HepG2 (cell line): ENCODE results near the gene SNPH. TPM values are rescaled to one million over a fixed set of nuclear protein-coding genes. Genes with fewer than 3 reads are reported as not detected.
A peak's percentile ranks its signal among the peaks of the same experiment; 100 is the strongest.

ENCODE experiments used
- CC2D1A ChIP-seq: sonication (generic); formaldehyde crosslinking; IDR thresholded peaks from 2 replicates; pipeline ENCODE4 v1.8.1; 2023; ENCODE audit warnings: mild to moderate bottlenecking, missing genetic modification reagents
- CHCHD3 ChIP-seq: sonication (generic); formaldehyde crosslinking; IDR thresholded peaks from 2 replicates; pipeline ENCODE4 v1.8.0; 2022; ENCODE audit warnings: mild to moderate bottlenecking, missing genetic modification reagents, moderate library complexity
- EZH2 ChIP-seq: conservative IDR thresholded peaks from 2 replicates; pipeline ENCODE4 v1.6.1; 2012; ENCODE audit warnings: mild to moderate bottlenecking, low read depth, low read length, moderate library complexity
- FOXA3 ChIP-seq: IDR thresholded peaks from 2 replicates; pipeline ENCODE4 v1.6.1; 2016; ENCODE audit warnings: missing genetic modification reagents, missing compliant biosample characterization
- GABPB1 ChIP-seq: IDR thresholded peaks from 2 replicates; pipeline ENCODE4 v1.6.1; 2016; ENCODE audit warnings: mild to moderate bottlenecking, missing genetic modification reagents, moderate library complexity, missing compliant biosample characterization
- GATAD1 ChIP-seq: IDR thresholded peaks from 2 replicates; pipeline ENCODE4 v1.6.1; 2016; ENCODE audit warnings: missing genetic modification reagents, missing compliant biosample characterization
- HNF4G ChIP-seq, 2 experiments: sonication (generic) in 1 of 2; formaldehyde crosslinking in 1 of 2; IDR thresholded peaks; 2 replicates each; pipeline versions ENCODE4 v1.4.0 to v1.6.1; 2011 to 2020; ENCODE audit warnings: borderline replicate concordance in 2 of 2, low read depth in 2 of 2, mild to moderate bottlenecking in 2 of 2, low read length in 1 of 2, missing genetic modification reagents in 1 of 2, moderate library complexity in 1 of 2
- KAT7 ChIP-seq: IDR thresholded peaks from 2 replicates; pipeline ENCODE4 v1.6.1; 2018; ENCODE audit warnings: borderline replicate concordance, missing compliant biosample characterization
- KDM5B ChIP-seq: sonication (generic); formaldehyde crosslinking; IDR thresholded peaks from 2 replicates; pipeline ENCODE4 v1.4.0; 2020; ENCODE audit warnings: missing genetic modification reagents, mild to moderate bottlenecking, borderline replicate concordance
- KMT2A ChIP-seq: sonication (generic); formaldehyde crosslinking; IDR thresholded peaks from 2 replicates; pipeline ENCODE4 v1.4.0; 2020; ENCODE audit warnings: missing genetic modification reagents
- MAFK ChIP-seq, 2 experiments: IDR thresholded peaks in 1 of 2; conservative IDR thresholded peaks in 1 of 2; 2 replicates each; pipeline ENCODE4 v1.6.1; 2011; ENCODE audit warnings: improper control_type of control experiment in 2 of 2, low read length in 2 of 2
- NR3C1 ChIP-seq: sonication (generic); formaldehyde crosslinking; IDR thresholded peaks from 2 replicates; pipeline ENCODE4 v1.4.0; 2020; ENCODE audit warnings: missing genetic modification reagents
- SMAD3 ChIP-seq: sonication (generic); formaldehyde crosslinking; IDR thresholded peaks from 2 replicates; pipeline ENCODE4 v1.4.0; 2020; ENCODE audit warnings: missing genetic modification reagents
- SOX6 ChIP-seq, 2 experiments: fragments of 450-650 bp in 1 of 2; sonication (generic) in 1 of 2; formaldehyde crosslinking in 1 of 2; IDR thresholded peaks; 2 replicates each; pipeline versions ENCODE4 v1.4.0 to v1.6.1; 2017 to 2020; ENCODE audit warnings: antibody characterized with exemption in 1 of 2, mild to moderate bottlenecking in 1 of 2, missing genetic modification reagents in 1 of 2
- ZFP62 ChIP-seq: sonication (generic); formaldehyde crosslinking; IDR thresholded peaks from 2 replicates; pipeline ENCODE4 v1.4.0; 2020; ENCODE audit warnings: missing genetic modification reagents
- ZMAT5 ChIP-seq: sonication (generic); formaldehyde crosslinking; IDR thresholded peaks from 2 replicates; pipeline ENCODE4 v1.5.0; 2020; ENCODE audit warnings: mild to moderate bottlenecking, low read depth, missing genetic modification reagents, borderline replicate concordance
- ZNF44 ChIP-seq: sonication (generic); formaldehyde crosslinking; IDR thresholded peaks from 2 replicates; pipeline ENCODE4 v1.5.1; 2020; ENCODE audit warnings: mild to moderate bottlenecking, missing genetic modification reagents
- ZNF558 ChIP-seq: sonication (generic); formaldehyde crosslinking; IDR thresholded peaks from 2 replicates; pipeline ENCODE4 v1.9.0; 2022; ENCODE audit warnings: mild to moderate bottlenecking, missing genetic modification reagents, borderline replicate concordance
- ZNF570 ChIP-seq: sonication (generic); formaldehyde crosslinking; IDR thresholded peaks from 2 replicates; pipeline ENCODE4 v1.4.0; 2020; ENCODE audit warnings: mild to moderate bottlenecking, missing genetic modification reagents, borderline replicate concordance
- ZNF607 ChIP-seq: sonication (generic); formaldehyde crosslinking; IDR thresholded peaks from 2 replicates; pipeline ENCODE4 v1.5.1; 2020; ENCODE audit warnings: missing genetic modification reagents, mild to moderate bottlenecking, borderline replicate concordance
- ZNF777 ChIP-seq: sonication (generic); formaldehyde crosslinking; IDR thresholded peaks from 2 replicates; pipeline ENCODE4 v1.4.0; 2020; ENCODE audit warnings: missing genetic modification reagents
- ZNF891 ChIP-seq: sonication (generic); formaldehyde crosslinking; IDR thresholded peaks from 2 replicates; pipeline ENCODE4 v1.5.0; 2020; ENCODE audit warnings: mild to moderate bottlenecking, missing genetic modification reagents
- ZZZ3 ChIP-seq: sonication (generic); formaldehyde crosslinking; IDR thresholded peaks from 2 replicates; pipeline ENCODE4 v1.4.0; 2020; ENCODE audit warnings: missing genetic modification reagents, mild to moderate bottlenecking, borderline replicate concordance
- polyA plus RNA-seq, 8 experiments: library from polyadenylated mRNA; depleted of rRNA in 3 of 8; stranded (reverse) in 7 of 8; unstranded in 1 of 8; fragments of >200 nt; fragmentation: Illumina TruSeq in 4 of 8; extraction: Trizol in 4 of 8; gene quantifications; 2 replicates each; pipeline versions ENCODE4 v1.2.1 to v1.2.3, GENCODE V29; 2011 to 2016; ENCODE audit warnings: low read depth in 4 of 8, missing spikeins in 1 of 8, mixed read lengths in 1 of 8; ENCODE audit not compliant: insufficient read depth in 1 of 8
- total RNA-seq, 5 experiments: library from RNA; depleted of rRNA; stranded (reverse); fragments of >200 nt; fragmentation: Illumina TruSeq; extraction: Trizol; gene quantifications; 2 replicates each; pipeline ENCODE4 v1.2.3, GENCODE V29; 2016; ENCODE audit warnings: low read depth in 1 of 5
- TF ChIP-seq, protein P1 (sequence below): sonication (generic); formaldehyde crosslinking; IDR thresholded peaks from 2 replicates; pipeline ENCODE4 v1.9.0; 2021; ENCODE audit warnings: missing genetic modification reagents, mild to moderate bottlenecking, borderline replicate concordance
- TF ChIP-seq, protein P2 (sequence below): sonication (generic); formaldehyde crosslinking; IDR thresholded peaks from 2 replicates; pipeline ENCODE4 v1.4.0; 2020; ENCODE audit warnings: missing genetic modification reagents

SNPH gene
- total and polyA plus RNA-seq, 2 of the 13 experiments (the other 11 are each of a cell fraction or from before 2014, with no cell fraction given) = 0.09 TPM; not detected in 1

DNA sequence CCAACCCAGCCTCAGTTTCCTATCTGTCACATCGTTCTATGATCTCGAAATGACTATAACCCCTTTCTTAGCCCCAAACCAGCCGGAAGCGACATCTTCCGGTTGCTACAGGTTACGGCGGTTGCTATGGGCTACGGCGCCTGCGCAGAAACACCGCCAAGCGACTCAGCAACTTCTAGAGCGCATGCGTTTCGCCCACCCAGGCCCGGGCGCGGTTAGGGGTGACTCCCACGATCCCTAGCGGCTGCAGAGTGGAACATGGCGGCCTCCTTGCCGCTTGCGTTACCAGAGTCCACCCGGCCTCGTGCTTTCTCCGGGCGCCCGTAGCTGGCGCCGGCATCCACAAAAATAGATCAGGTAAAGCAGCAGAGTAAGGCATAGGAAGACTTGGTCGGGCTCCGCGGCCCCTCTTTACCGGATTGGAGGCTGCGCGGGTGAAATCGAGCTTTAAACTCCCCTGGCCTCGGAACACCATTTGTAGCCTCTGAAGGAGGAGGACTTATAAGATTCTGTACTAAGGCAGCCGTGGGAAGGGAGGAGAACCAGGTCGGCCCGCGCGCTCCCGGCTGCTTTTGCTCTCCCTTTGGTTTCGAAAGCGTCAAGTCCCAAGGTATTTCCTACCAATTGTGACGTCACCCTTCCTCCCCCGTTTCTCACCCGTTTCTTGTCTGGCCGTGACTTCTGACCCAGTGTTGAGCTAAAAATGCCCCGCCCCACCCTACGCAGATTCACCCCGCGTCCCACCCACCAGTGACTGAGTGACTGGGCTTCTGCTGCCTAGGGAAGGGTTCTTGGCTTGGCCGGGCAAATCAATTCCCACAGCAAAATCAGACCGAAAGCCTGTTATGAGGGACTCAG lies 59.3 kb downstream of the SNPH start (continued):
- peak; percentile 70; the same call in 1 of the 2 replicates for TF ChIP-seq ZNF44 (CRISPR knock-in tag)
- peak; percentile 92 for TF ChIP-seq KDM5B (CRISPR knock-in tag)
- TF ChIP-seq ZZZ3 = no peak; the same call in 1 of the 2 replicates
- no peak for TF ChIP-seq NR3C1 (CRISPR knock-in tag)
- TF ChIP-seq GATAD1 (CRISPR knock-in tag) = peak; percentile 91
- TF ChIP-seq ZNF558 (CRISPR knock-in tag) = peak; percentile 77; the same call in 1 of the 2 replicates
- TF ChIP-seq, protein P1, sequence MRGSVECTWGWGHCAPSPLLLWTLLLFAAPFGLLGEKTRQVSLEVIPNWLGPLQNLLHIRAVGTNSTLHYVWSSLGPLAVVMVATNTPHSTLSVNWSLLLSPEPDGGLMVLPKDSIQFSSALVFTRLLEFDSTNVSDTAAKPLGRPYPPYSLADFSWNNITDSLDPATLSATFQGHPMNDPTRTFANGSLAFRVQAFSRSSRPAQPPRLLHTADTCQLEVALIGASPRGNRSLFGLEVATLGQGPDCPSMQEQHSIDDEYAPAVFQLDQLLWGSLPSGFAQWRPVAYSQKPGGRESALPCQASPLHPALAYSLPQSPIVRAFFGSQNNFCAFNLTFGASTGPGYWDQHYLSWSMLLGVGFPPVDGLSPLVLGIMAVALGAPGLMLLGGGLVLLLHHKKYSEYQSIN (CRISPR knock-in tag) = no peak
- TF ChIP-seq ZNF570 (CRISPR knock-in tag) = no peak
- peak; percentile 58 for TF ChIP-seq KAT7 (CRISPR knock-in tag)
- no peak for TF ChIP-seq CC2D1A (CRISPR knock-in tag)
- no peak for TF ChIP-seq ZMAT5 (CRISPR knock-in tag)
- no peak; the same call in 1 of the 2 replicates for TF ChIP-seq HNF4G (IDR thresholded peaks at IDR 0.05; ENCODE audit: borderline replicate concordance, low read depth, low read length)
- peak; percentile 82; the same call in 1 of the 2 replicates for TF ChIP-seq HNF4G (CRISPR knock-in tag; IDR thresholded peaks at IDR 0.05; ENCODE audit: borderline replicate concordance, low read depth)
- peak; percentile 53 for TF ChIP-seq CHCHD3
- TF ChIP-seq, protein P2, sequence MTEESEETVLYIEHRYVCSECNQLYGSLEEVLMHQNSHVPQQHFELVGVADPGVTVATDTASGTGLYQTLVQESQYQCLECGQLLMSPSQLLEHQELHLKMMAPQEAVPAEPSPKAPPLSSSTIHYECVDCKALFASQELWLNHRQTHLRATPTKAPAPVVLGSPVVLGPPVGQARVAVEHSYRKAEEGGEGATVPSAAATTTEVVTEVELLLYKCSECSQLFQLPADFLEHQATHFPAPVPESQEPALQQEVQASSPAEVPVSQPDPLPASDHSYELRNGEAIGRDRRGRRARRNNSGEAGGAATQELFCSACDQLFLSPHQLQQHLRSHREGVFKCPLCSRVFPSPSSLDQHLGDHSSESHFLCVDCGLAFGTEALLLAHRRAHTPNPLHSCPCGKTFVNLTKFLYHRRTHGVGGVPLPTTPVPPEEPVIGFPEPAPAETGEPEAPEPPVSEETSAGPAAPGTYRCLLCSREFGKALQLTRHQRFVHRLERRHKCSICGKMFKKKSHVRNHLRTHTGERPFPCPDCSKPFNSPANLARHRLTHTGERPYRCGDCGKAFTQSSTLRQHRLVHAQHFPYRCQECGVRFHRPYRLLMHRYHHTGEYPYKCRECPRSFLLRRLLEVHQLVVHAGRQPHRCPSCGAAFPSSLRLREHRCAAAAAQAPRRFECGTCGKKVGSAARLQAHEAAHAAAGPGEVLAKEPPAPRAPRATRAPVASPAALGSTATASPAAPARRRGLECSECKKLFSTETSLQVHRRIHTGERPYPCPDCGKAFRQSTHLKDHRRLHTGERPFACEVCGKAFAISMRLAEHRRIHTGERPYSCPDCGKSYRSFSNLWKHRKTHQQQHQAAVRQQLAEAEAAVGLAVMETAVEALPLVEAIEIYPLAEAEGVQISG (CRISPR knock-in tag) = peak; percentile 81
- TF ChIP-seq ZFP62 (CRISPR knock-in tag) = no peak
- no peak for TF ChIP-seq EZH2
- peak; percentile 56; the same call in 1 of the 2 replicates for TF ChIP-seq ZNF777 (CRISPR knock-in tag)
- peak; percentile 92 for TF ChIP-seq KMT2A (CRISPR knock-in tag)
- TF ChIP-seq GABPB1 (CRISPR knock-in tag) = peak; percentile 89
- TF ChIP-seq ZNF607 (CRISPR knock-in tag) = peak; percentile 93
- TF ChIP-seq MAFK (conservative IDR thresholded peaks at IDR 0.05 in 1 of 2, IDR thresholded peaks at IDR 0.05 in 1 of 2; ENCODE audit: low read length in 2 of 2) = peak; percentile 66 to 76
- TF ChIP-seq SOX6 (IDR thresholded peaks at IDR 0.05) = no peak
- TF ChIP-seq SOX6 (CRISPR knock-in tag; IDR thresholded peaks at IDR 0.05) = peak; percentile 61; the same call in 1 of the 2 replicates
- peak; percentile 90; the same call in 1 of the 2 replicates for TF ChIP-seq ZNF891
- no peak; the same call in 1 of the 2 replicates for TF ChIP-seq FOXA3 (CRISPR knock-in tag)
- TF ChIP-seq SMAD3 (CRISPR knock-in tag) = peak; percentile 91
